IPS DF 19.7 (cell line): ENCODE measurements around the gene LCK.
"Not testable (repeated sequence)": the region's sequence is repeated elsewhere in the genome, so short reads cannot be mapped to it uniquely, and the experiment has no call there.

ENCODE experiments used
- DNase-seq: peaks from one replicate; pipeline ENCODE4 v3.0.0-alpha.2; 2013; ENCODE audit warnings: low read depth, low spot score

Gene LCK

GRCh38 chr1:32239790-32240139, 11.3 kb upstream of the LCK start:
- DNase-seq = no peak

DNA sequence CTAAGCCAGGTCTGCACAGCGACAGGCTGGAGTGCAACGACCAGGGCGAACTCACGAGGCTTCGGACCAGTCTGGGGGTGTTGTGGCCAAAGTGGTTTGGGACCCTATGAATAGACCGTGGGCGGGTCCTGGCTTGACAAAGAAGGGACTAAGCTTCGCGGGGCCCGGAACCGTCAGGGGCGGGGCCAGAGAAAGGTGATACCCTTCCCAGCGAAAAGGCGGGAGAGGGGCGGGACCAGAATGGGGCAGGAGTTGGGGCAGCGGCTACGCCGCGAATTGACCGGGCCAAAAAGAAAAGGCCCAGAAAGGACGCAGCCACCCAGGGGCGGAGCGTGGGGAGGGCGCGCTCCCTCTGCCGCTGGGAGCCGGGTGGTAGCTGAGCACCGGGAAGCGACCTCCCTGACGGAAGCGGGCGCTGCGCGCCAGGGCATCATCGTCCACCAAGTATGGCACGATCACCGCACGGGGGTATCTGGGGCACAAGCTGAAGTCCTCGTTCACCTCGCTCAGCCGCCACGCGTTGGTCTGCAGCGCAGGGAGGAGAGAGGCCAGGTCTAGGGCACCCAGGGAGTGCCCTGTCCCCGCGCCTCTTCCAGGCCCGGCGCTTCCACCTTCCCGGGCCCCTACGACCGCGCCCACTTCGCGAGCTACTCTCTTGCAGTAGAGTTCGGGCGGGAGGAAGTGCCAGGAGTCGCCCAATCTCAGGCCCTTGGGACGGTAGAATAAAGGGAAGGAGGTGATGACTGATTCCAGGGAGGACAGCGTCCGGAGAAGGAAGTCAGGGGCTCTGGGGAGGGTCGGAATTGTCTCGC, 10.7 kb upstream of the LCK start:
- DNase-seq = peak; percentile 76

- no peak for DNase-seq
These were observed 9.9 kb upstream of the LCK start for GRCh38 chr1:32241001-32241763.

DNA sequence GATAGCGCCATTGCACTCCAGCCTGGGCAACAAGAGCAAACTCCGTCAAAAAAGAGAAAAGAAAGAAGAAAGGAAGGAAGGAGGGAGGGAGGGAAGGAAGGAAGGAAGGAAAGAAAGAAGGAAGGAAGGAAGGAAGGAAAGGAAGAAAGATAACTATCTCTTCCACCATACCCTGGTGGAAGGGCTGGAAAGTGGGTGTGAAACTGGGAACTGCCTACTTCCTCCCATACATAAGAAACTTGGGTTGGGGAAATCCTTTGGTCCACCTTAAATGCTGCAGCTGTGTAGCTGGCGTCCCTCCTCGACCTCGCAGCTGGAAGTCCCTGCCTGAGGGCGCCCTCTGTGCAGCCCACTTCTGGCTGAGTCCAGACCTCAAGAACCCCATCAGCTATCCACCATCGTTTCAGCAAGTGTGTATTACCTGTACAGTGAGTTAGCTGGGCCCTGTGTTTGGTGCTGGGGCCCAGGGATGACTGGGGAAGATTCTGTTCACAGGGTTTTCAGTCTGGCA, 8.7 kb upstream of the LCK start:
- DNase-seq = no peak

DNA sequence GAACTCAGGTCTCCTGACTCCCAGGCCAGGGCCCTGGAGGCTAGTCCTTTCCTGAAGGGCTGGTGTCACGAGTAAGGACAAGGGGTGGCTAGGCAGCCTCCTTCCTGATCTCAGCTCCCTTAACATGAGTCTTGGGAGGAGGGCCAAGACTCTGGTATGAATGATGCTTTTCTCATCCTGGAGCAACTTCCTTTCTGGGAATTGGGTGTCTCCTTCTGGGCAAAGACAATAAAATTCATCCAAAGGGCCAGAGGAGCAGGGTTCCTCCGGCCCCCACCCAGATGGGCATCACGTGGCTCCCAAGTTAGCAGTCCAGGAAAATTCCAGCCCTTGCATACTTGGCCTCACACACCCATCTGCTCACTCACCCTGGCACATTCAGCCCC, 4.2 kb upstream of the LCK start, which contains the start of gene FAM167B:
Gene FAM167B (plus strand): TSS at position 335 of the 386 bp plus-strand sequence. CDS start 200 bp downstream, outside the sequence.
- no peak for DNase-seq

GRCh38 chr1:32247452-32247851, 3.6 kb upstream of the LCK start:
- DNase-seq = no peak

DNA sequence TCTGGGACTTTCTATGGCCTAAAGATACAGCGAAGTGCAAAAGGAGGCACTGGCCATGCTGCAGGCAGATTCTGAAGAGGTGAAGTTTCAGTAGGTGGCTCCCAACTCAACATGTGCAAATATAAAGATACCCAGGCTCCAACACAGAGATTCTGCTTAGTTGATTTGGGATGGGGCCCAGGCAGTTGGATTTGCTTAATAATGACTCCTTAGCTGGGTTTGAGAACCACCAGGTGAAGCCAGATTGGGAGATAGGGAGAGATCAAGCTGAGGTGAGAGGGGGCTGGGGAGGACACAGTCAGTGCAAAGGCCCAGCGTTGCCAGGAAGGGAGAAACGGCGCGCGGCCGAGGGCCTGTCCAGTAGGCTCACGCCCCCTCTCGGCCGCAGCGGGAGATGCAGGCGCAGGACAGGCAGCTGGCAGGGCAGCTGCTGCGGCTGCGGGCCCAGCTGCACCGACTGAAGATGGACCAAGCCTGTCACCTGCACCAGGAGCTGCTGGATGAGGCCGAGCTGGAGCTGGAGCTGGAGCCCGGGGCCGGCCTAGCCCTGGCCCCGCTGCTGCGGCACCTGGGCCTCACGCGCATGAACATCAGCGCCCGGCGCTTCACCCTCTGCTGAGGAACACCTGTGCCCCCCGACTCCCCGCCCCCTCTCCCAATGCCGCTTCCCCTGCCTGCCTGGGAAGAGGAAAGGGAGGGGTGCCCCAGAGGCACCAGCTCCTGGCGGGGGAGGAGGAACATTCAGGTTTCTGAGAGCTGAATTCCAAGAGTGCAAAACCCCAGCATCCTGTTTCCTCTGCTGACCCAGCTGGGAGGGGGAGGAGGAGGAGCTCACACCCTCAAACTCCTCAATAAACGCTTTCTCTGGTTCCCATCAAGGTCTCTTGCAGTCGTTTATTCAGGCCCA, 2.8 kb upstream of the LCK start:
- peak; percentile 88 for DNase-seq

DNA sequence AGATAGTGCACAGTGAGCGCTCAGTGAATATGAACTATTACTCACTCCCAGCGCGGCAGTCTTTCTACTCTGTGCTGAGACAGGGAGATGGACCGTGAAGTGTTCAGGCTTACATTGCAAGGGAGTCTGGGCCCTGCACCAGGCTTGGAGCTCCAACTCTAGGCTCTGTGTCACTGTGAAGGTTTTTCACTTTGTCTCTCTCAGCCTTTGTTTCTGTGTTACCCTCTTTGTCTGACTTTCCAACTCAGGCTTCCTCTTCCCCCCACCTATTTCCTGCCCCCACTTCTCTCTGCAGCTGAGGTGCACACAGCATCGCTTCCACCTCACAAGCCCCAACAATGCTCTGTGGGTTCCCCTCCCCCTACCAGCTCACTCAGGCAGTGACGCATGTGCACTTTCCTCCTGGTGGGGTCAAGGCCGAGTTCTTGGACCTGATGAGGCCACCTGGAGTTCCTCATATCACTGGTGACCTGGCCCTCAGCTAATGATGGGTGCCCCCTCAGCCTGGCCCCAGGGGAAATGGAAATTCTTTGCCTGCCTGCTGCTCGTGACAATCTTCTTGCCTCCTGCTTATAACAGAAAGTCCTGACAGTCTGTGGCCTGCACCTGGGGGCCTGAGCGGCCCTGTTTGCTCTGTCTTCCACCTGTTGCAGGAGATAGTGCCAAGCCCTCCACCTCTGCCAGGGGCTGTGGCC, 1.1 kb upstream of the LCK start:
- no peak for DNase-seq

GRCh38 chr1:32255072-32256071, 4.3 kb downstream of the LCK start:
- DNase-seq = no peak

DNA sequence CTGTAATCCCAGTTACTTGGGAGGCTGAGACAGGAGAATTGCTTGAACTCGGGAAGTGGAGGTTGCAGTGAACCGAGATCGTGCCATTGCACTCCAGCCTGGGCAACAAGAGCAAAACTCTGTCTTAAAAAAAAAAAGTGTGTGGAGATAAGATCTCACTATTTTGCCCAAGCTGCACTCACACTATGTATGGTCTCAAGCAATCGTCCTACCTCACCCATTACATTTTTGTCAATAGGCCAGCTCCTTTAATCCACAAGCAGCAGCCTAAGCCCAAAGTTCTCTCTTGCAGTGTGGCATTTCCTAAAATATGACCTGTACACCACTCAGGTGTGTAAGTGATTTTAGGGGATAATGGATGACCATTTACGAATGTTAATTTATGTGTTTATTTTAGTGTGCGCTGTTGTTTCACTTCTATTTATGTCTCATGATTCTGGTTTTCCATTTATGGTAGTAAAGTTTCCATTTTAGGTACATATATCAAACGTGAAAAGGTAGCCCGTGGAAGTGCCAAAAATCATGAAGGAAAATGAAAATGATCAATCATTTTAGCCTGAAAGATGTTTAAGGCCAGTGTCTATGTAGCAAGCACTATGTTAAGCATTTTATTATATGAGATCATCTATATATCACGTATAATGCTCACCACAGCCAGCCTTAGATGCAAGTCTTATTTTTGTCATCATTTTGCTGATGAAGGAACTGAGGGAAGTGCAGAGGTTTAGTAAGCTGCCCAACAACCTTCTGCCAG, 5.6 kb downstream of the LCK start:
- DNase-seq = no peak

GRCh38 chr1:32257227-32257508, 6.1 kb downstream of the LCK start:
- no peak for DNase-seq

- DNase-seq = not testable (repeated sequence)
These were observed 12.2 kb downstream of the LCK start for GRCh38 chr1:32263236-32263593.

DNA sequence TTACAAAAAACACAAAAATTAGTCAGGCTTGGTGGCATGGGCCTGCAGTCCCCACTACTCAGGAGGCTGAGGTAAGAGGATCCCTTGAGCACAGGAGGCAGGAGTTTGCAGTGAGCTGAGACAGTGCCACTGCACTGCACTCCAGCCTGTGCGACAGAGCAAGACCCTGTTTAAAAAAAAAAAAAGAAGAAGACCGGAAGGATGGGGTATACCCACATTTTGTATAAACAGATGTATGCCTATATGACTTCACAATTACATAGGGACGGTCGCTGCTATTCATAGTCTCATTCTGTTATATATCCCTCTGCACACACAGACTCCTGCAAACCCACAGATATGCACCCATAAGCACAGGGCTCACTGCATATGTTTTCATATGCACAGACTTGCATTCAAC, 12.7 kb downstream of the LCK start:
- no peak for DNase-seq

GRCh38 chr1:32265846-32266245, 14.8 kb downstream of the LCK start:
- DNase-seq = no peak

DNA sequence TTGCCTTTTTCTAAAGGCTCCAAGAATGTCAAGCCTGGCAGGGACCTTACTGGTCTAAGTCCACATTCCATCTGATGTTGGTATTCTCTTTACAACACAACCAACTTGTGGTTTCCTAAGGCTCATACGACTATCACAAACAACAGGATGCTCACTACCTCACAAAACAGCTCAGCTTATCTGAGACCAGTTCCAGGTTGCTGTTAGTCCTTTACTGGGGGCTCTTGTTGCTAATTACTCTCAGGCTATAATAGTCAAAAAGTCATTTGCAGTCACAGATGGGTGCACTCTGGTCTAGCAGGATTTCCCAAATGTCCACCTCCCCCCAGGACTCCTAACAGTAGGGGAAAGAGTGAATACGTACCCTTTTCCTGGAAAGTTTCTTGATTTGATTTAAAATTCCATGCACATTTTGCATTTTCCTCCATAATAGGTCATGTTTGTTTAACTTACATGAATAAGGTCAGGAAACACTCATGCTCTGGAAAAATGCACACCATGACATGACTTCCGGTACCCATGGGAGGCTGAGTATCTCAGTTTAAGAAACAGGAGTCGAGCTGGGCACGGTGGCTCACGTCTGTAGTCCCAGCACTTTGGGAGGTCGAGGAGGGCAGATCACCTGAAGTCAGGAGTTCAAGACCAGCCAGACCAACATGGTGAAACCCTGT, 16.0 kb downstream of the LCK start:
- DNase-seq = no peak

DNA sequence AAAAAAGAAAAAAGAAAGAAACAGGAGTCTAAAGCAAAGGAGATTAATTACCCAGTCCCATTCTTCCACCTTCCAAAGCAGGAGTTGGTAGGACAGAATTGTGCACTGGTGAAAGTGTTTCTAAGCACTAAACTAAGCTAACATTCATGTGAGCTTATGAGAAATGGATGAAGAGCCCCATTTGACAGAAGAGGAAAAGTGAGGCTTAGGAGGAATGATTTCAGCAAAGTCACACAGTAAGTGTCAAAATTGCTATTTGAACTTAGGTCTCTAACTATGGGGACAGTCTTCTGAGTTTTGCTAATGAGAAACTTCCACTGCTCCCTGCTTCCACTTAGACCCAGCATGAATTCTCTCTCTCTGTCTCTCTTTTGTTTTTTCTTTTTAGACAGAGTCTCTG, 18.7 kb downstream of the LCK start:
- DNase-seq = no peak

DNA sequence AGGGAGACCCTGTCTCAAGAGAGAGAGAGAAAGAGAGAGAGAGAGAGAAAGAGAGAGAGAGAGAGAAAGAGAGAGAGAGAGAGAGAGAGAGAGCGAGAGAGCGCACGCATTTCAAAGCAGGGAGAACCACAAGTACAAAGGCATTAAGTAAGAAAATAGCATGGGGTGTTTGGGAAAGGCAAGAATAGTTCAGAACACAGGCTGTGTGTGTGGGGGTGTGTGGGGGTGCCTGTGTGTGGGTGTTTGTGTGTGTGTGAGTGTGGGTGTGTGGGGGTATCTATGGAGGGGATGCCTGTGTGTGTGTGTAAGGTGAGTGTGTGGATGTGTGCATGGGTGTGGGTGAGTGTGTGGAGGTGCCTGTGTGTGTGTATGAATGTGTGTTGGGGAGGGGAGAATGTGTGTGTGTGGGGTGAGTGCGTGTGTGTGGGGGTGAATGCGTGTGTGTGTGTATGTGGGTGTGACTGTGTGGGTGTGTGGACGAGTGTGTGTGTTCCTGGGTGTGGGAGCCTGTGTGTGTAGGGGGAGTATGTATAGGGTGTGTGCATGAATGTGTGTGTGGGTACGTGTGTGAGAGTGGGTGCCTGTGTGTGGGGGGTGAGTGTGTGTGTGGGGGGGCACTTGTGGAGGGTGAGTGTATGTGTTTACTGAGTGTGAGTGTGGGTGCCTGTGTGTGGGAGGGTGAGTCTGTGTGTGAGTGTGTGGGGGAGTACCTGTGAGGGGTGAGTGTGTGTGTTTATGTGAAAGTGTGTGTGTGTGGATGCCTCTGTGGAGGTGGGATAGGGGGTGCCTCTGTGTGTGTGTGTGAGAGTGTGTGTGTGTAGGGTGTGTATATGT, 21.7 kb downstream of the LCK start:
- no peak for DNase-seq
